Activated naive CD4-positive, alpha-beta T cell treated with anti-CD3 and anti-CD28 coated beads, Interleukin-2, amount 10 ng/mL, durations not matched to agents 5 hours and 36 hours (primary cell): ENCODE data around the gene OPN1SW. TPM values are rescaled to one million over a fixed set of nuclear protein-coding genes. Genes with fewer than 3 reads are reported as not detected.

Source experiments
- total RNA-seq, 2 experiments: library from RNA; stranded (reverse); gene quantifications; one replicate each; pipeline ENCODE4 v1.2.3, GENCODE V29; 2021

The OPN1SW gene
- not detected for total RNA-seq

GRCh38 chr7:128775744-128776474 is at the start of gene OPN1SW:
Gene OPN1SW (minus strand): TSS chr7:128775794. CDS start chr7:128775781, 13 bp downstream.

DNA sequence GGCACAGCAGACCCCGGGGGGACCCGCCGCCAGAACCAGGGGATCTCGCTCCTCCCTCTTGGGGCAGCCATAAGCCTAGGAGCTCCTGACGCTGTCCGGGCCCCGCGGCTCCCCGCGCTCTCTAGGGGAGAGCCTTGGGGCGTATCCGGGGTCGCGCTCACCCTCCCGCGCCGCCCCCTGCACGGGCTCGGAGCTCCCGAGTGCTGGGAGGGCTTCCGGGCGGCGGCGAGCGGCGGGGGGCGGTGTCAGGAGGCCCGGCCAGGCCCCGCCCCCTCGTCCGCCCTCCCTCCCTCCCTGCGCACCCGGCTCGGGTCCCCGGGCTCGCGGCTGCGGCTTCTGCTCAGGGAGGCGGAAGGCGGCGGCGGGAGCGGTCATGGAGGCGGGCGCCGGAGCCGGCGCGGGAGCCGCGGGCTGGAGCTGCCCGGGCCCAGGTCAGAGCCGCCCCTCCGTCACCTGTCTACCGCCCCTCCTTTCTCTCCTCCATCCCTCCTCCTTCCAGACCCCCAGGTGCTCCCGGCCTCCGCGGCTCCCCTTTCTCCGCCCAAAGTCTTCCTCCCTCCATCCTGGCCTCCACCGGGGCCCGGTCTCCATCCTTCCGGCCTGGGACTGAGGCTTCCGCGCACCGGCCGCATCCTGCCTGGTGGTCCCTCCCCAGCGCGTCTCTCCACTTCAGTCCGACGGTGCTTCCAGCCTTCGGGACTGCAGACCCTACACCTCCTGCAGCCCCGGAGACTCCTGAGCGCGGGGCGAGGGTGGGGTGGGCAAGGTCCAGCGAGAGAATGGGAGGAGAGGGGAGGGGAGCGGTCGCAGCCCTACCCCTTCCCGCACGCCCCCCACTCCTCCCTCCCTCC is 15.8 kb upstream of the OPN1SW start, which contains the start of gene CCDC136:
Gene CCDC136 (plus strand): TSS at position 848 of the 851 bp plus-strand sequence. CDS start 444 bp downstream, outside the sequence.

GRCh38 chr7:128739048-128739962 is 36.3 kb downstream of the OPN1SW start, which contains the start of gene CALU:
Gene CALU (plus strand): TSS chr7:128739359. CDS start chr7:128748584, 9,225 bp downstream.

Other genes with a start within 250 kb of the OPN1SW start
- under 1 TPM; 0.17 to 0.45 TPM for gene GARIN1A, start 103.5 kb downstream of the OPN1SW start, total RNA-seq
- 10 to 100 TPM; 28.6 to 30.6 TPM for gene CALU, start 36.4 kb downstream of the OPN1SW start, total RNA-seq
- gene CCDC136, start 16.2 kb upstream of the OPN1SW start, total RNA-seq, result 1 to 10 TPM; 4.3 to 5.6 TPM
- not detected for gene FLNC, start 54.6 kb upstream of the OPN1SW start, total RNA-seq
- 100 to 1,000 TPM; 117 to 119 TPM for gene ATP6V1F, start 87.1 kb upstream of the OPN1SW start, total RNA-seq
- gene KCP, start 134.9 kb upstream of the OPN1SW start, total RNA-seq, result under 1 TPM; 0.08 to 0.19 TPM
- gene IRF5, start 162.1 kb upstream of the OPN1SW start, total RNA-seq, result 1 to 10 TPM; 2.9 to 3.7 TPM